Osteocyte (in vitro differentiated cells): ENCODE data around the gene PIGU. TPM values are rescaled to one million over a fixed set of nuclear protein-coding genes. Genes with fewer than 3 reads are reported as not detected.
"Not testable (repeated sequence)": the region's sequence is repeated elsewhere in the genome, so short reads cannot be mapped to it uniquely, and the experiment has no call there.

Source experiments
- DNase-seq: peaks from one replicate; pipeline ENCODE4 v3.0.0; 2021; ENCODE audit warnings: mixed read lengths; ENCODE audit not compliant: unreplicated experiment; ENCODE audit errors: extremely low spot score
- H3K27ac Mint-ChIP-seq: one replicate; pipeline ENCODE4 v1.8.0; 2021; ENCODE audit warnings: mild to moderate bottlenecking, mixed read lengths; ENCODE audit not compliant: unreplicated experiment
- H3K27me3 Mint-ChIP-seq: one replicate; pipeline ENCODE4 v1.8.0; 2021; ENCODE audit warnings: mixed read lengths; ENCODE audit not compliant: unreplicated experiment
- H3K36me3 Mint-ChIP-seq: one replicate; pipeline ENCODE4 v1.8.0; 2021; ENCODE audit warnings: mixed read lengths; ENCODE audit not compliant: unreplicated experiment
- H3K4me1 Mint-ChIP-seq: one replicate; pipeline ENCODE4 v1.8.0; 2021; ENCODE audit warnings: mixed read lengths; ENCODE audit not compliant: unreplicated experiment
- H3K4me3 Mint-ChIP-seq: one replicate; pipeline ENCODE4 v1.8.0; 2021; ENCODE audit warnings: mild to moderate bottlenecking, moderate library complexity, mixed read lengths; ENCODE audit not compliant: unreplicated experiment
- H3K9me3 Mint-ChIP-seq: one replicate; pipeline ENCODE4 v1.8.0; 2021; ENCODE audit warnings: mixed read lengths; ENCODE audit not compliant: unreplicated experiment
- CTCF ChIP-seq: fragments of 200-600 bp; sonication (generic); IDR thresholded peaks from 2 replicates; pipeline ENCODE4 v1.5.0; 2021; ENCODE audit warnings: antibody characterized with exemption, mild to moderate bottlenecking, moderate library complexity
- long read RNA-seq: library from polyadenylated mRNA; unstranded; transcript quantifications from one replicate; pipeline ENCODE4 v2.0.0, GENCODE V29; 2021
- total RNA-seq: library from RNA; stranded (reverse); gene quantifications from 2 replicates; pipeline ENCODE4 v1.2.1, GENCODE V29; 2021

Gene PIGU
- total RNA-seq: 15.5 and 18.2 TPM in 2 replicates
- long read RNA-seq, transcript PIGU-201 (12 exons, 1,632 nt): major isoform, 34 of 41 reads
- long read RNA-seq, partial matches to known transcripts: 2 of 41 reads
- long read RNA-seq, other reads (novel, unspliced or antisense): 5 of 41 reads

GRCh38 chr20:34676642-34677373, at the start of gene PIGU:
Gene PIGU (minus strand): TSS chr20:34677092. CDS start chr20:34677085, 7 bp downstream.
- peaks cover 17% of the 10 kb centered on the region for H3K4me1 Mint-ChIP-seq
- H3K27me3 Mint-ChIP-seq: no peaks in the 10 kb centered on the region
- H3K27ac Mint-ChIP-seq: peak within 1 kb of the TSS; percentile 93
- H3K9me3 Mint-ChIP-seq: no peaks in the 10 kb centered on the region
- DNase-seq: peak; percentile 98
- H3K4me3 Mint-ChIP-seq: peak within 1 kb of the TSS; percentile 95
- no peaks in the 10 kb centered on the region for H3K36me3 Mint-ChIP-seq
- TF ChIP-seq CTCF: peak; percentile 10

GRCh38 chr20:34724172-34724571, 47.3 kb upstream of the PIGU start:
- no peak for TF ChIP-seq CTCF
- H3K4me3 Mint-ChIP-seq: no peak overlapping the region
- no peaks in the 10 kb centered on the region for H3K9me3 Mint-ChIP-seq
- H3K4me1 Mint-ChIP-seq: no peaks in the 10 kb centered on the region
- H3K27ac Mint-ChIP-seq: no peak overlapping the region
- H3K27me3 Mint-ChIP-seq: no peaks in the 10 kb centered on the region
- no peak for DNase-seq
- H3K36me3 Mint-ChIP-seq: peaks cover 47% of the 10 kb centered on the region

DNA sequence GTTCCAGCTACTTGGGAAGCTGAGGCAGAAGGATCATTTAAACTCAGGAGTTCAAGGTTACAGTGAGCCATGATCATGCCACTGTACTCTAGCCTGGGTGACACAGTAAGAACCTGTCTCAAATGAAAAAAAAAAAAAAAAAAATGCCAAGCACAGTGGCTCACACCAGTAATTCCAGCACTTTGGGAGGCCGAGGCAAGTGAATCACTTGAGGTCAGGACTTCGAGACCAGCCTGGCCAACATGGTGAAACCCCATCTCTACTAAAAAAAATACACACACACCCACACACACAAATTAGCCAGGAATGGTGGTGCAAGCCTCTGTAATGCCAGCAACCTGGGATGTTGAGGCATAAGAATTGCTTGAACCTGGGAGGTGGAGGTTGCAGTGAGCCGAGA, 45.7 kb upstream of the PIGU start:
- not testable (repeated sequence) for H3K4me3 Mint-ChIP-seq, H3K27ac Mint-ChIP-seq, H3K9me3 Mint-ChIP-seq, H3K4me1 Mint-ChIP-seq, H3K27me3 Mint-ChIP-seq, DNase-seq
- H3K36me3 Mint-ChIP-seq: peaks cover 42% of the 10 kb centered on the region

DNA sequence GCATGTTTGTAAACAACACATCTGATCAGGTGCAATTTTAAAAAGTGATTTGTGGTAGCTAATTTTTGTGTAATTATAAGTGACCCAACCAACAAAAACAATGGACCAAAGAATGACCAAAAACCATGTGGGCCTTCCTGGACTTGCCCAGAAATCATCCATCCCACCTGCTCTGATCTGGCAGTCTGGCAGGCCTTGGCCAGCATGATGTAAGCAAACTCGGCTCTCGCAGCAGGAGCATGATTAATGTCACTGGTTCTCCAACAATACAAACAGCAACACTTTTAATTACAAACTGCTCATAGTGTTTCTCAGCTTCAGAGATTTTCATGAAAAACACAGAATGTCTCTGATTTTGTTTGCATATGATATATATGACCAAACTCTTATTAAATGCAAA, 43.4 kb upstream of the PIGU start:
- TF ChIP-seq CTCF: no peak
- no peak overlapping the region for H3K4me3 Mint-ChIP-seq
- no peak overlapping the region for H3K27ac Mint-ChIP-seq
- no peaks in the 10 kb centered on the region for H3K27me3 Mint-ChIP-seq
- no peaks in the 10 kb centered on the region for H3K9me3 Mint-ChIP-seq
- H3K4me1 Mint-ChIP-seq: no peaks in the 10 kb centered on the region
- DNase-seq: no peak
- peaks cover 26% of the 10 kb centered on the region for H3K36me3 Mint-ChIP-seq

- not testable (repeated sequence) for H3K4me3 Mint-ChIP-seq, H3K9me3 Mint-ChIP-seq
Observed at GRCh38 chr20:34719242-34720017, 42.5 kb upstream of the PIGU start.

More at GRCh38 chr20:34719242-34720017, 42.5 kb upstream of the PIGU start:
- not testable (repeated sequence) for H3K27me3 Mint-ChIP-seq, H3K27ac Mint-ChIP-seq, H3K4me1 Mint-ChIP-seq, DNase-seq
- peaks cover 31% of the 10 kb centered on the region for H3K36me3 Mint-ChIP-seq
